OCI-LY1 (cell line): ENCODE results near the gene ZMIZ1.

Source experiments
- H2AFZ ChIP-seq: fragments of 200-600 bp; sonication (generic), shearing (Covaris generic); 2 replicates; pipeline ENCODE4 v1.6.0; 2014; ENCODE audit warnings: antibody characterized with exemption, mild to moderate bottlenecking, low read length
- H3F3A ChIP-seq: fragments of 200-600 bp; sonication (generic), shearing (Covaris generic); 2 replicates; pipeline ENCODE4 v1.6.0; 2014; ENCODE audit warnings: mild to moderate bottlenecking, antibody characterized with exemption, low read length, moderate library complexity; ENCODE audit not compliant: insufficient read depth
- H3K27ac ChIP-seq: fragments of 200-600 bp; sonication (generic); 2 replicates; pipeline ENCODE4 v1.5.1; 2014; ENCODE audit warnings: low read length, mixed run types, mild to moderate bottlenecking, low read depth; ENCODE audit not compliant: poor library complexity, severe bottlenecking
- H3K27me3 ChIP-seq: fragments of 200-600 bp; sonication (generic); 2 replicates; pipeline ENCODE4 v1.6.0; 2014; ENCODE audit warnings: antibody characterized with exemption, mild to moderate bottlenecking, low read length, moderate library complexity; ENCODE audit not compliant: insufficient read depth
- H3K36me3 ChIP-seq: fragments of 200-600 bp; sonication (generic); 2 replicates; pipeline ENCODE4 v1.6.1; 2014; ENCODE audit warnings: mild to moderate bottlenecking, antibody characterized with exemption, low read length, moderate library complexity, mixed read lengths; ENCODE audit not compliant: insufficient read depth
- H3K4me1 ChIP-seq: fragments of 200-600 bp; sonication (generic); 2 replicates; pipeline ENCODE4 v1.5.1; 2014; ENCODE audit warnings: mild to moderate bottlenecking, low read length, moderate library complexity; ENCODE audit not compliant: insufficient read depth, severe bottlenecking
- H3K4me2 ChIP-seq: fragments of 200-600 bp; sonication (generic), shearing (Covaris generic); 2 replicates; pipeline ENCODE4 v1.6.1; 2014; ENCODE audit warnings: low read length
- H3K4me3 ChIP-seq: fragments of 200-600 bp; sonication (generic); 2 replicates; pipeline ENCODE4 v1.5.1; 2014; ENCODE audit warnings: low read length, low read depth, mild to moderate bottlenecking, mixed read lengths; ENCODE audit not compliant: poor library complexity, severe bottlenecking
- H3K79me2 ChIP-seq: fragments of 200-600 bp; shearing (Covaris generic); 2 replicates; pipeline ENCODE4 v1.6.1; 2016; ENCODE audit warnings: mixed run types, low read length, mixed read lengths; ENCODE audit not compliant: insufficient read depth
- H3K9ac ChIP-seq: fragments of 200-600 bp; sonication (generic), shearing (Covaris generic); 2 replicates; pipeline ENCODE4 v1.6.1; 2014; ENCODE audit warnings: mild to moderate bottlenecking, low read length, mixed read lengths
- H3K9me2 ChIP-seq: fragments of 200-600 bp; sonication (generic), shearing (Covaris generic); 2 replicates; pipeline ENCODE4 v1.6.1; 2014; ENCODE audit warnings: low read depth, mild to moderate bottlenecking, low read length, mixed read lengths
- H3K9me3 ChIP-seq: fragments of 200-600 bp; shearing (Covaris generic); 2 replicates; pipeline ENCODE4 v1.6.1; 2014; ENCODE audit warnings: low read length, mixed read lengths
- H4K20me1 ChIP-seq: fragments of 200-600 bp; sonication (generic), shearing (Covaris generic); 2 replicates; pipeline ENCODE4 v1.6.0; 2016; ENCODE audit warnings: mild to moderate bottlenecking, low read length; ENCODE audit not compliant: insufficient read depth
- EZH2 ChIP-seq: fragments of 200-600 bp; sonication (generic), shearing (Covaris generic); IDR thresholded peaks from 2 replicates; pipeline ENCODE4 v1.8.0; 2017; ENCODE audit warnings: borderline replicate concordance, mixed run types, mild to moderate bottlenecking, antibody characterized with exemption, low read length, moderate library complexity, mixed read lengths
- TF ChIP-seq, protein P1 (sequence below): fragments of 200-600 bp; sonication (generic), shearing (Covaris generic); IDR thresholded peaks from 2 replicates; pipeline ENCODE4 v1.5.1; 2017; ENCODE audit warnings: mild to moderate bottlenecking, antibody characterized with exemption, low read length, moderate library complexity, mixed read lengths

The ZMIZ1 gene

GRCh38 chr10:79293841-79294581 is 225.2 kb downstream of the ZMIZ1 start:
- Histone ChIP-seq H3K4me2 (no peak overlapping the region), H3K9me2 (no peaks in the 10 kb centered on the region), H3K27ac (no peak overlapping the region), H3K27me3 (no peaks in the 10 kb centered on the region), H4K20me1 (no peaks in the 10 kb centered on the region), H2AFZ (no peak overlapping the region), H3K4me1 (no peaks in the 10 kb centered on the region), H3K36me3 (no peaks in the 10 kb centered on the region), H3K9ac (no peak overlapping the region), H3K4me3 (no peak overlapping the region), H3K9me3 (no peaks in the 10 kb centered on the region), H3F3A (no peaks in the 10 kb centered on the region), H3K79me2 (no peaks in the 10 kb centered on the region)
- no peak for TF ChIP-seq EZH2
- TF ChIP-seq, protein P1, sequence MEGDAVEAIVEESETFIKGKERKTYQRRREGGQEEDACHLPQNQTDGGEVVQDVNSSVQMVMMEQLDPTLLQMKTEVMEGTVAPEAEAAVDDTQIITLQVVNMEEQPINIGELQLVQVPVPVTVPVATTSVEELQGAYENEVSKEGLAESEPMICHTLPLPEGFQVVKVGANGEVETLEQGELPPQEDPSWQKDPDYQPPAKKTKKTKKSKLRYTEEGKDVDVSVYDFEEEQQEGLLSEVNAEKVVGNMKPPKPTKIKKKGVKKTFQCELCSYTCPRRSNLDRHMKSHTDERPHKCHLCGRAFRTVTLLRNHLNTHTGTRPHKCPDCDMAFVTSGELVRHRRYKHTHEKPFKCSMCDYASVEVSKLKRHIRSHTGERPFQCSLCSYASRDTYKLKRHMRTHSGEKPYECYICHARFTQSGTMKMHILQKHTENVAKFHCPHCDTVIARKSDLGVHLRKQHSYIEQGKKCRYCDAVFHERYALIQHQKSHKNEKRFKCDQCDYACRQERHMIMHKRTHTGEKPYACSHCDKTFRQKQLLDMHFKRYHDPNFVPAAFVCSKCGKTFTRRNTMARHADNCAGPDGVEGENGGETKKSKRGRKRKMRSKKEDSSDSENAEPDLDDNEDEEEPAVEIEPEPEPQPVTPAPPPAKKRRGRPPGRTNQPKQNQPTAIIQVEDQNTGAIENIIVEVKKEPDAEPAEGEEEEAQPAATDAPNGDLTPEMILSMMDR, result no peak

DNA sequence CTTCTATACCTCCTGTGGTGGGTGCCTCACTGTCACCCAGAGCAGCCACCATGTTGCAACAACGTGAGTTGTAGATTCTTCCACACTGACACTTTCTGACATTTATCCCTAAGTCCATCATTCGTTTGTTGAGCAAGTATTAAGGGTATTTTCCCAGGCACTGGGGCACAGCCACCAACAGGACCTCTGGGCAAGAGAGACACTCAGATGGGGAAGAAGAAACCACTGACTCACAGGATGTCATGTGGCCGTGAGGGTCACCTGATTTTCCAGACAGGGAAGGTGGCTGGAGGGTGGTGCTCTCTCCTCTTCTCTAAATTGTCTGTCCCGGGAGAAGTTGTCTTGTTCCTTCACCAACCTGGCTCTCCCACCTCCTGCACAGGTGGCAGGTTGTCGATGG is 226.8 kb downstream of the ZMIZ1 start:
- no peaks in the 10 kb centered on the region for H3K36me3 ChIP-seq
- H4K20me1 ChIP-seq, result no peaks in the 10 kb centered on the region

DNA sequence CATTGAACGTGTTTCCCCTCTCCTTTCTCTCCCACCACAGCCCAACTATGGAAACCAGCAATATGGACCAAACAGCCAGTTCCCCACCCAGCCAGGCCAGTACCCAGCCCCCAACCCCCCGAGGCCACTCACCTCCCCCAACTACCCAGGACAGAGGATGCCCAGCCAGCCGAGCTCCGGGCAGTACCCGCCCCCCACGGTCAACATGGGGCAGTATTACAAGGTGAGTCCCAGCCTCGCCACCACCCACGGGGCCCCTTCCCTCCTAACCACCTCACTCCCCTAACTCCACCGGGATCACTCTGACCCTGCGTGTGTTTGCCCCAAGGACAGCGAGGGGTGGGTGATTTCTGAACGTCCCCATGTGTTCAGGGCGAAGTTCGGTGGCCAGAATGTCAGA is 227.7 kb downstream of the ZMIZ1 start:
- Histone ChIP-seq H3F3A (no peaks in the 10 kb centered on the region), H2AFZ (no peak overlapping the region), H3K9ac (no peak overlapping the region), H3K9me2 (no peaks in the 10 kb centered on the region), H3K27me3 (no peaks in the 10 kb centered on the region), H3K4me1 (no peaks in the 10 kb centered on the region), H3K9me3 (no peaks in the 10 kb centered on the region), H3K27ac (no peak overlapping the region), H3K79me2 (no peaks in the 10 kb centered on the region), H3K36me3 (no peaks in the 10 kb centered on the region), H3K4me2 (no peak overlapping the region), H4K20me1 (no peaks in the 10 kb centered on the region), H3K4me3 (no peak overlapping the region)
- TF ChIP-seq, protein P1, result no peak
- TF ChIP-seq EZH2, result no peak

More for the DNA sequence above, 226.8 kb downstream of the ZMIZ1 start:
- no peaks in the 10 kb centered on the region for H3K79me2 ChIP-seq
- no peak overlapping the region for H2AFZ ChIP-seq
- no peak overlapping the region for H3K27ac ChIP-seq
- no peaks in the 10 kb centered on the region for H3K27me3 ChIP-seq
- no peaks in the 10 kb centered on the region for H3K9me2 ChIP-seq
- H3F3A ChIP-seq, result no peaks in the 10 kb centered on the region
- no peak overlapping the region for H3K4me3 ChIP-seq
- H3K9ac ChIP-seq, result no peak overlapping the region
- no peaks in the 10 kb centered on the region for H3K4me1 ChIP-seq
- no peaks in the 10 kb centered on the region for H3K9me3 ChIP-seq
- no peak for TF ChIP-seq EZH2
- TF ChIP-seq, protein P1, result no peak
- H3K4me2 ChIP-seq, result no peak overlapping the region
